Neuron (in vitro differentiated cells): ENCODE data around the gene C4orf54.

Source experiments
- H2AFZ ChIP-seq: one replicate; pipeline ENCODE4 v1.6.1; 2013; ENCODE audit warnings: low read depth, mild to moderate bottlenecking, inconsistent platforms, low read length, moderate library complexity
- H3K27me3 ChIP-seq: one replicate; pipeline ENCODE4 v1.6.1; 2013; ENCODE audit warnings: low read length; ENCODE audit not compliant: insufficient read depth
- H3K36me3 ChIP-seq: one replicate; pipeline ENCODE4 v1.6.1; 2013; ENCODE audit warnings: low read length; ENCODE audit not compliant: insufficient read depth
- H3K4me1 ChIP-seq: one replicate; pipeline ENCODE4 v1.6.1; 2013; ENCODE audit warnings: low read length; ENCODE audit not compliant: insufficient read depth
- H3K4me3 ChIP-seq: 2 replicates; pipeline ENCODE4 v1.5.1; 2013; ENCODE audit warnings: mild to moderate bottlenecking, low read length, moderate library complexity
- H3K9me3 ChIP-seq: one replicate; pipeline ENCODE4 v1.6.1; 2013; ENCODE audit warnings: low read length

The C4orf54 gene

GRCh38 chr4:99649208-99649607, 8.4 kb downstream of the C4orf54 start:
- H3K4me3 ChIP-seq = no peak overlapping the region
- no peaks in the 10 kb centered on the region for H3K36me3 ChIP-seq
- peaks cover 2% of the 10 kb centered on the region for H3K9me3 ChIP-seq
- H2AFZ ChIP-seq = no peak overlapping the region
- peaks cover 29% of the 10 kb centered on the region for H3K4me1 ChIP-seq
- no peaks in the 10 kb centered on the region for H3K27me3 ChIP-seq

- no peak overlapping the region for H3K4me3 ChIP-seq
- H3K27me3 ChIP-seq = no peaks in the 10 kb centered on the region
- H2AFZ ChIP-seq = peak overlapping the region; percentile 70
- peaks cover 2% of the 10 kb centered on the region for H3K9me3 ChIP-seq
- H3K4me1 ChIP-seq = peaks cover 35% of the 10 kb centered on the region
- H3K36me3 ChIP-seq = no peaks in the 10 kb centered on the region
Observed at GRCh38 chr4:99648321-99648720, 9.3 kb downstream of the C4orf54 start.

- no peak overlapping the region for H3K4me3 ChIP-seq
- no peak overlapping the region for H2AFZ ChIP-seq
- no peaks in the 10 kb centered on the region for H3K9me3 ChIP-seq
- no peaks in the 10 kb centered on the region for H3K27me3 ChIP-seq
- H3K4me1 ChIP-seq = peaks cover 35% of the 10 kb centered on the region
- no peaks in the 10 kb centered on the region for H3K36me3 ChIP-seq
Observed at GRCh38 chr4:99647071-99647470, 10.6 kb downstream of the C4orf54 start.

- H3K4me1 ChIP-seq = peaks cover 38% of the 10 kb centered on the region
- H3K9me3 ChIP-seq = no peaks in the 10 kb centered on the region
- no peak overlapping the region for H2AFZ ChIP-seq
- H3K27me3 ChIP-seq = no peaks in the 10 kb centered on the region
- H3K36me3 ChIP-seq = no peaks in the 10 kb centered on the region
- no peak overlapping the region for H3K4me3 ChIP-seq
Observed at GRCh38 chr4:99645638-99646037, 12.0 kb downstream of the C4orf54 start.

- Histone ChIP-seq H2AFZ (no peak overlapping the region), H3K4me1 (peaks cover 39% of the 10 kb centered on the region), H3K4me3 (no peak overlapping the region), H3K27me3 (no peaks in the 10 kb centered on the region), H3K9me3 (no peaks in the 10 kb centered on the region), H3K36me3 (no peaks in the 10 kb centered on the region)
Observed at GRCh38 chr4:99645036-99645435, 12.6 kb downstream of the C4orf54 start.

- H3K9me3 ChIP-seq = no peaks in the 10 kb centered on the region
- no peaks in the 10 kb centered on the region for H3K27me3 ChIP-seq
- H3K4me3 ChIP-seq = no peak overlapping the region
- H3K36me3 ChIP-seq = no peaks in the 10 kb centered on the region
- H3K4me1 ChIP-seq = peaks cover 39% of the 10 kb centered on the region
- H2AFZ ChIP-seq = no peak overlapping the region
Observed at GRCh38 chr4:99644453-99644852, 13.2 kb downstream of the C4orf54 start.

- H3K4me1 ChIP-seq = peaks cover 29% of the 10 kb centered on the region
- H3K36me3 ChIP-seq = no peaks in the 10 kb centered on the region
- H3K9me3 ChIP-seq = no peaks in the 10 kb centered on the region
- H3K27me3 ChIP-seq = no peaks in the 10 kb centered on the region
- H3K4me3 ChIP-seq = no peak overlapping the region
- no peak overlapping the region for H2AFZ ChIP-seq
Observed at GRCh38 chr4:99642725-99643489, 14.7 kb downstream of the C4orf54 start.

GRCh38 chr4:99640676-99641075, 17.0 kb downstream of the C4orf54 start:
- Histone ChIP-seq H3K4me1 (peaks cover 25% of the 10 kb centered on the region), H3K4me3 (no peak overlapping the region), H3K9me3 (no peaks in the 10 kb centered on the region), H3K36me3 (no peaks in the 10 kb centered on the region), H3K27me3 (no peaks in the 10 kb centered on the region), H2AFZ (no peak overlapping the region)

- Histone ChIP-seq H3K27me3 (no peaks in the 10 kb centered on the region), H3K36me3 (no peaks in the 10 kb centered on the region), H2AFZ (no peak overlapping the region), H3K9me3 (no peaks in the 10 kb centered on the region), H3K4me1 (peaks cover 4% of the 10 kb centered on the region), H3K4me3 (no peak overlapping the region)
Observed at GRCh38 chr4:99637174-99637573, 20.5 kb downstream of the C4orf54 start.

GRCh38 chr4:99636422-99636821, 21.2 kb downstream of the C4orf54 start:
- Histone ChIP-seq H3K27me3 (no peaks in the 10 kb centered on the region), H3K36me3 (no peaks in the 10 kb centered on the region), H3K4me3 (no peak overlapping the region), H3K9me3 (no peaks in the 10 kb centered on the region), H2AFZ (no peak overlapping the region), H3K4me1 (peaks cover 4% of the 10 kb centered on the region)

- Histone ChIP-seq H3K4me1 (peaks cover under 1% of the 10 kb centered on the region), H2AFZ (no peak overlapping the region)
Observed at GRCh38 chr4:99635601-99636000, 22.0 kb downstream of the C4orf54 start.

GRCh38 chr4:99634742-99635360, 22.8 kb downstream of the C4orf54 start:
- Histone ChIP-seq H3K9me3 (no peaks in the 10 kb centered on the region), H3K27me3 (no peaks in the 10 kb centered on the region), H2AFZ (no peak overlapping the region), H3K36me3 (no peaks in the 10 kb centered on the region), H3K4me1 (no peaks in the 10 kb centered on the region), H3K4me3 (no peak overlapping the region)

More at GRCh38 chr4:99635601-99636000, 22.0 kb downstream of the C4orf54 start:
- Histone ChIP-seq H3K27me3 (no peaks in the 10 kb centered on the region), H3K4me3 (no peak overlapping the region), H3K36me3 (no peaks in the 10 kb centered on the region), H3K9me3 (no peaks in the 10 kb centered on the region)

GRCh38 chr4:99633772-99634171, 23.9 kb downstream of the C4orf54 start:
- no peaks in the 10 kb centered on the region for H3K4me1 ChIP-seq
- H3K4me3 ChIP-seq = no peak overlapping the region
- H3K36me3 ChIP-seq = no peaks in the 10 kb centered on the region
- no peaks in the 10 kb centered on the region for H3K9me3 ChIP-seq
- H2AFZ ChIP-seq = no peak overlapping the region
- H3K27me3 ChIP-seq = no peaks in the 10 kb centered on the region
